DOHH2 (cell line): ENCODE results near the gene MSH2.
A peak's percentile ranks its signal among the peaks of the same experiment; 100 is the strongest.

Experiments used
- H3F3A ChIP-seq: fragments of 200-600 bp; sonication (generic), shearing (Covaris generic); 2 replicates; pipeline ENCODE4 v1.6.0; 2016; ENCODE audit warnings: antibody characterized with exemption, mild to moderate bottlenecking; ENCODE audit not compliant: control insufficient read depth, insufficient read depth
- H3K27ac ChIP-seq: fragments of 200-600 bp; sonication (generic); 2 replicates; pipeline ENCODE4 v1.5.1; 2014; ENCODE audit warnings: low read depth, mild to moderate bottlenecking, low read length, moderate library complexity
- H3K27me3 ChIP-seq: fragments of 200-600 bp; sonication (generic); 2 replicates; pipeline ENCODE4 v1.6.1; 2014; ENCODE audit warnings: mild to moderate bottlenecking, low read length, mixed read lengths; ENCODE audit not compliant: control insufficient read depth
- H3K36me3 ChIP-seq: fragments of 200-600 bp; sonication (generic); 2 replicates; pipeline ENCODE4 v1.6.1; 2014; ENCODE audit warnings: mild to moderate bottlenecking, low read length, moderate library complexity, mixed read lengths; ENCODE audit not compliant: control insufficient read depth
- H3K4me1 ChIP-seq: fragments of 200-600 bp; sonication (generic); 2 replicates; pipeline ENCODE4 v1.6.1; 2014; ENCODE audit warnings: mild to moderate bottlenecking, low read length, mixed read lengths; ENCODE audit not compliant: control insufficient read depth
- H3K4me2 ChIP-seq: fragments of 200-600 bp; sonication (generic); 2 replicates; pipeline ENCODE4 v1.6.0; 2014; ENCODE audit warnings: mild to moderate bottlenecking, low read length, moderate library complexity
- H3K4me3 ChIP-seq: fragments of 200-600 bp; sonication (generic); 2 replicates; pipeline ENCODE4 v1.5.1; 2014; ENCODE audit warnings: mild to moderate bottlenecking, low read length, mixed read lengths
- H3K79me2 ChIP-seq: fragments of 200-600 bp; sonication (generic); 2 replicates; pipeline ENCODE4 v1.6.1; 2014; ENCODE audit warnings: mild to moderate bottlenecking, low read length, mixed read lengths; ENCODE audit not compliant: control insufficient read depth
- H3K9me2 ChIP-seq: fragments of 200-600 bp; sonication (generic); replicated peaks from 2 replicates; pipeline ENCODE4 v1.6.1; 2014; ENCODE audit warnings: mild to moderate bottlenecking, low read length, mixed read lengths; ENCODE audit not compliant: control insufficient read depth
- H3K9me3 ChIP-seq: fragments of 200-600 bp; sonication (generic); 2 replicates; pipeline ENCODE4 v1.6.1; 2014; ENCODE audit warnings: antibody characterized with exemption, low read length, mixed read lengths; ENCODE audit not compliant: control insufficient read depth, insufficient read depth
- H4K20me1 ChIP-seq: fragments of 200-600 bp; sonication (generic); 2 replicates; pipeline ENCODE4 v1.6.0; 2014; ENCODE audit warnings: low read depth, mild to moderate bottlenecking, antibody characterized with exemption, low read length, moderate library complexity; ENCODE audit not compliant: control insufficient read depth, insufficient read depth
- EZH2phosphoT487 ChIP-seq: fragments of 200-600 bp; sonication (generic); IDR thresholded peaks from 2 replicates; pipeline ENCODE4 v1.6.1; 2017; ENCODE audit warnings: borderline replicate concordance, mild to moderate bottlenecking, antibody characterized with exemption, low read length, moderate library complexity, mixed read lengths
- TF ChIP-seq, protein P1 (sequence below): fragments of 200-600 bp; sonication (generic); IDR thresholded peaks from one replicate; pipeline ENCODE4 v1.5.1; 2014; ENCODE audit warnings: antibody characterized with exemption, mild to moderate bottlenecking, low read depth, low read length; ENCODE audit not compliant: poor library complexity, severe bottlenecking

Gene MSH2

DNA sequence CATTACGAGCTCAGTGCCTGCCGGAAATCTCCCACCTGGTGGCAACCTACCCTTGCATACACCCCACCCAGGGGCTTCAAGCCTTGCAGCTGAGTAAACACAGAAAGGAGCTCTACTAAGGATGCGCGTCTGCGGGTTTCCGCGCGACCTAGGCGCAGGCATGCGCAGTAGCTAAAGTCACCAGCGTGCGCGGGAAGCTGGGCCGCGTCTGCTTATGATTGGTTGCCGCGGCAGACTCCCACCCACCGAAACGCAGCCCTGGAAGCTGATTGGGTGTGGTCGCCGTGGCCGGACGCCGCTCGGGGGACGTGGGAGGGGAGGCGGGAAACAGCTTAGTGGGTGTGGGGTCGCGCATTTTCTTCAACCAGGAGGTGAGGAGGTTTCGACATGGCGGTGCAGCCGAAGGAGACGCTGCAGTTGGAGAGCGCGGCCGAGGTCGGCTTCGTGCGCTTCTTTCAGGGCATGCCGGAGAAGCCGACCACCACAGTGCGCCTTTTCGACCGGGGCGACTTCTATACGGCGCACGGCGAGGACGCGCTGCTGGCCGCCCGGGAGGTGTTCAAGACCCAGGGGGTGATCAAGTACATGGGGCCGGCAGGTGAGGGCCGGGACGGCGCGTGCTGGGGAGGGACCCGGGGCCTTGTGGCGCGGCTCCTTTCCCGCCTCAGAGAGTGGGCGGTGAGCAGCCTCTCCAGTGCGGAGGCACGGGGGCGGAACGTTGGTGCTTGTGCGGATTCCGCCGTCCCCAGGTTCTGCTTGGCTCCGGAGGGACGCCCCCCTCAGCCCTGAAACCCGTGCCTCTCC is at the start of gene MSH2:
MSH2 (plus strand) TSS at position 352 of the 804 bp plus-strand sequence; CDS start at position 388, 36 bp downstream.
- Histone ChIP-seq H3K4me3 (peak within 1 kb of the TSS; percentile 89), H4K20me1 (peaks cover 5% of the 10 kb centered on the region), H3K9me3 (no peaks in the 10 kb centered on the region), H3K27ac (peak within 1 kb of the TSS; percentile 54), H3K79me2 (peaks cover 53% of the 10 kb centered on the region), H3K36me3 (peaks cover 46% of the 10 kb centered on the region), H3K9me2 (no peaks in the 10 kb centered on the region), H3K27me3 (no peaks in the 10 kb centered on the region), H3K4me2 (peak within 1 kb of the TSS; percentile 93), H3K4me1 (peaks cover 42% of the 10 kb centered on the region), H3F3A (no peaks in the 10 kb centered on the region)
- TF ChIP-seq, protein P1, sequence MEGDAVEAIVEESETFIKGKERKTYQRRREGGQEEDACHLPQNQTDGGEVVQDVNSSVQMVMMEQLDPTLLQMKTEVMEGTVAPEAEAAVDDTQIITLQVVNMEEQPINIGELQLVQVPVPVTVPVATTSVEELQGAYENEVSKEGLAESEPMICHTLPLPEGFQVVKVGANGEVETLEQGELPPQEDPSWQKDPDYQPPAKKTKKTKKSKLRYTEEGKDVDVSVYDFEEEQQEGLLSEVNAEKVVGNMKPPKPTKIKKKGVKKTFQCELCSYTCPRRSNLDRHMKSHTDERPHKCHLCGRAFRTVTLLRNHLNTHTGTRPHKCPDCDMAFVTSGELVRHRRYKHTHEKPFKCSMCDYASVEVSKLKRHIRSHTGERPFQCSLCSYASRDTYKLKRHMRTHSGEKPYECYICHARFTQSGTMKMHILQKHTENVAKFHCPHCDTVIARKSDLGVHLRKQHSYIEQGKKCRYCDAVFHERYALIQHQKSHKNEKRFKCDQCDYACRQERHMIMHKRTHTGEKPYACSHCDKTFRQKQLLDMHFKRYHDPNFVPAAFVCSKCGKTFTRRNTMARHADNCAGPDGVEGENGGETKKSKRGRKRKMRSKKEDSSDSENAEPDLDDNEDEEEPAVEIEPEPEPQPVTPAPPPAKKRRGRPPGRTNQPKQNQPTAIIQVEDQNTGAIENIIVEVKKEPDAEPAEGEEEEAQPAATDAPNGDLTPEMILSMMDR = no peak
- no peak for TF ChIP-seq EZH2phosphoT487

DNA sequence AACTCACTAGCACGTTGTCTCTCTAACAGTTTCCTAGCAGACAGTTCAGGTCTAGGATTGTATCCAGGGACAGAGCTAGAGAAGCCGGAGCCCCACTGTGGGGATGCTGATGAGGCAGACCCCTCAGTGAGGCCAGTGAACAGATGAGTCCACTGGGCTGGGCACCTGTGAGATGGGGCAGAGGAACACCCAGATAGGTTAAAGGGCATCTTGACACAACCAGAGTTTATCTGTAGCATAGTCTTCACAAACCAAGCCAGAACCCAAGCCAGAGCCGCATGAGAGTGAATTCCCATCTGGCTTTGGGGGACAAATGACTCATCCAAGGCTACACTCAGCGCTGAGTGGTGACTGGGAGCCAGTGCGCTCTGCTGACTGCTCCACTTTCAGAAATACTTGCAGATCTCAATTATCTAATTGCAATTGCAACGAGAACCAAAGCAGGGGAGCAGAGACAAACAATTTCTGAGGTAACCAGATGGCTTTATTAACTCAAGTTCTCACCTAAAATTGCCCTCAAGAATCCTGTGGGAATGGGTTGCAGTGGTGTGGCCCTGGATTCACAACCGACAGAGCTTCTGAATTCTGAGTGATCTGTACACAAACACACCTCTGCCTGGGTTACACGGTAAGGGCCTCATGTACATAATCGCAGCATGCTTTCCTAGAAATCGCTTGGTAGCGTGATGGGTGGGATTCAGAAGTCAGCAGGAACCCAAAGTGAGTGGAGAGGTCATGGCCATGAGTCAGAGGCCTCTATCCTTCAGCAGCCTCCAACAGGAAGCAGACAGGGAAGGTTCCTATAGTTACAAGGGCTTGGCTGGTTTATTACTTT is 48.7 kb upstream of the MSH2 start:
- Histone ChIP-seq H3K9me2 (no peaks in the 10 kb centered on the region), H3F3A (no peaks in the 10 kb centered on the region), H3K4me1 (no peaks in the 10 kb centered on the region), H3K36me3 (no peaks in the 10 kb centered on the region), H3K4me3 (no peak overlapping the region), H4K20me1 (no peaks in the 10 kb centered on the region), H3K79me2 (no peaks in the 10 kb centered on the region), H3K9me3 (no peaks in the 10 kb centered on the region), H3K27me3 (peaks cover 3% of the 10 kb centered on the region; the same call in 1 of the 2 replicates), H3K27ac (no peak overlapping the region), H3K4me2 (no peak overlapping the region)
- TF ChIP-seq, protein P1 = no peak
- no peak for TF ChIP-seq EZH2phosphoT487

DNA sequence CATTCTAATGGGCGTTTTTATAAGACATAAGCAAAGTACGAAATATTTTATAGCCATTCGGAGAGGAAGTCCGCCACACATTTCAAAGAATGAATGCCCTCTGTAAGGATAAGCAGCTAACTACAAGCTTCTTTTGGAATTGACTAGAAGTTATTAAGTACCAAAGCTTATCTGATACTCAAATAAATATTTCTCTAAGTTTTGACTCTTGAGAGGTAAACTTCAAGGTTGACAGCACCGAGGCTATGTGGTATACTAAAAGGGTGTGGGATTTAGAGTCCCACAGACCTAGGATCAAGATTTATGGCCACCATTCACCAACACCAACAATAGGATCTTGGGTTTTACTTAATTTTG is 48.1 kb upstream of the MSH2 start:
- Histone ChIP-seq H3K79me2 (no peaks in the 10 kb centered on the region), H3K27ac (no peak overlapping the region), H3K4me2 (no peak overlapping the region), H3K27me3 (peaks cover 3% of the 10 kb centered on the region; the same call in 1 of the 2 replicates), H3K9me3 (no peaks in the 10 kb centered on the region), H3K4me1 (no peaks in the 10 kb centered on the region), H3K9me2 (no peaks in the 10 kb centered on the region), H3F3A (no peaks in the 10 kb centered on the region), H4K20me1 (no peaks in the 10 kb centered on the region), H3K36me3 (no peaks in the 10 kb centered on the region), H3K4me3 (no peak overlapping the region)
- TF ChIP-seq, protein P1 = no peak
- TF ChIP-seq EZH2phosphoT487 = no peak
